ENCODE data around the gene MDM1.

DNA sequence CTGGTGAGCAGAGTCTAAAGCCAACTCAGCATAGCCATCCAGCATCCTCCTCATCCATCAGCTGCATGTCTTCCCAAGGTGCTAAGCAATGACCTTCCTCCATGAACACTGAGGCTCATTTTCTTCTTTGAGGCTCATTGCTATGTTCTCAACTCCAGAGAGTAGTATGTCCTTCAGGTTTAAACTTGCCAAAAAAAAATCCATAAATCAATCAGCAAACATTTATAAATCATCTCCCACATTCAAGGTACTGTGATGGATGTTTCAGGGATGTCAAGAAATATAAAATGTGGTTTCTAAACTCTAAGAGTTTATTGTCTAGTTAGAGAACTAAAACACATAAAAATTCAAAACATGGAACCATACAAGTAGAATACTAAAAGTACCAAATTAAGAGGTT is 29.8 kb upstream of the MDM1 start:
- TF ChIP-seq, protein P1, sequence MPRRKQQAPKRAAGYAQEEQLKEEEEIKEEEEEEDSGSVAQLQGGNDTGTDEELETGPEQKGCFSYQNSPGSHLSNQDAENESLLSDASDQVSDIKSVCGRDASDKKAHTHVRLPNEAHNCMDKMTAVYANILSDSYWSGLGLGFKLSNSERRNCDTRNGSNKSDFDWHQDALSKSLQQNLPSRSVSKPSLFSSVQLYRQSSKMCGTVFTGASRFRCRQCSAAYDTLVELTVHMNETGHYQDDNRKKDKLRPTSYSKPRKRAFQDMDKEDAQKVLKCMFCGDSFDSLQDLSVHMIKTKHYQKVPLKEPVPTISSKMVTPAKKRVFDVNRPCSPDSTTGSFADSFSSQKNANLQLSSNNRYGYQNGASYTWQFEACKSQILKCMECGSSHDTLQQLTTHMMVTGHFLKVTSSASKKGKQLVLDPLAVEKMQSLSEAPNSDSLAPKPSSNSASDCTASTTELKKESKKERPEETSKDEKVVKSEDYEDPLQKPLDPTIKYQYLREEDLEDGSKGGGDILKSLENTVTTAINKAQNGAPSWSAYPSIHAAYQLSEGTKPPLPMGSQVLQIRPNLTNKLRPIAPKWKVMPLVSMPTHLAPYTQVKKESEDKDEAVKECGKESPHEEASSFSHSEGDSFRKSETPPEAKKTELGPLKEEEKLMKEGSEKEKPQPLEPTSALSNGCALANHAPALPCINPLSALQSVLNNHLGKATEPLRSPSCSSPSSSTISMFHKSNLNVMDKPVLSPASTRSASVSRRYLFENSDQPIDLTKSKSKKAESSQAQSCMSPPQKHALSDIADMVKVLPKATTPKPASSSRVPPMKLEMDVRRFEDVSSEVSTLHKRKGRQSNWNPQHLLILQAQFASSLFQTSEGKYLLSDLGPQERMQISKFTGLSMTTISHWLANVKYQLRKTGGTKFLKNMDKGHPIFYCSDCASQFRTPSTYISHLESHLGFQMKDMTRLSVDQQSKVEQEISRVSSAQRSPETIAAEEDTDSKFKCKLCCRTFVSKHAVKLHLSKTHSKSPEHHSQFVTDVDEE (CRISPR knock-in tag; IDR thresholded peaks at IDR 0.05): no peak
- TF ChIP-seq ISL1 (CRISPR knock-in tag; IDR thresholded peaks at IDR 0.05) (no peak), PATZ1 (CRISPR knock-in tag; IDR thresholded peaks at IDR 0.05; ENCODE audit: borderline replicate concordance) (no peak), ZNF8 (CRISPR knock-in tag; IDR thresholded peaks at IDR 0.05) (no peak), RARB (CRISPR knock-in tag; IDR thresholded peaks at IDR 0.05) (no peak), ZFP3 (CRISPR knock-in tag; IDR thresholded peaks at IDR 0.05) (no peak), PPARA (CRISPR knock-in tag; IDR thresholded peaks at IDR 0.05; ENCODE audit: borderline replicate concordance) (no peak), ZNF70 (CRISPR knock-in tag; IDR thresholded peaks at IDR 0.05) (no peak), CREB5 (CRISPR knock-in tag; IDR thresholded peaks at IDR 0.05; ENCODE audit: low read depth) (no peak), BACH2 (CRISPR knock-in tag; IDR thresholded peaks at IDR 0.05; ENCODE audit: borderline replicate concordance) (no peak), ARNTL (CRISPR knock-in tag; IDR thresholded peaks at IDR 0.05; ENCODE audit: borderline replicate concordance, low read depth) (no peak)

All from SK-N-SH treated with all-trans-retinoic acid at 6 μM for 48 hours (cell line).